ENCODE measurements around the gene ARMH3. TPM values are rescaled to one million over a fixed set of nuclear protein-coding genes. Genes with fewer than 3 reads are reported as not detected.

ARMH3 gene
- total RNA-seq, 1 donor, result 13.6 TPM

DNA sequence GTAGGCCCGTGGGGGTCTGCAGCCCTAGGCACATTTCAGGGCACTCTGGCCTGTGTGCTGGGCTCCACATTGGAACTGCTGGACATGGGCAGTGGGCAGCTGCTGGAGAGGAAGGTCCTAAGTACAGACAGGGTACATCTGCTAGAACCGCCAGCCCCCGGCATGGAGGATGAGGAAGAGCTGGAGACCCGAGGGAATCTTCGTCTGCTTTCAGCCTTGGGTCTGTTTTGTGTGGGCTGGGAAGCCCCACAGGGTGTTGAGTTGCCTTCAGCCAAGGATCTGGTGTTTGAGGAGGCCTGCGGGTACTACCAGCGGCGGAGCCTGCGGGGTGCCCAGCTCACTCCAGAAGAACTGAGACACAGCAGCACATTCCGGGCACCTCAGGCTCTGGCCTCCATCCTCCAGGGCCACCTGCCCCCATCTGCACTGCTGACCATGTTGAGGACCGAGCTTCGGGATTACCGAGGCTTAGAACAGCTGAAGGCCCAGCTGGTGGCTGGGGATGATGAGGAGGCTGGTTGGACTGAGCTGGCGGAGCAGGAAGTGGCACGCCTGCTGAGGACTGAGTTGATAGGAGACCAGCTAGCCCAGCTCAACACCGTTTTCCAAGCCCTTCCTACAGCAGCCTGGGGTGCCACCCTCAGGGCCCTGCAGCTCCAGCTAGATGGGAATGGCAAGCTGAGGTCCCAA lies 10.6 kb upstream of the ARMH3 start:
- peak overlapping the region; percentile 87 for H3K4me3 ChIP-seq (ENCODE audit: low read depth, low read length)
- DNase-seq (ENCODE audit: low read depth), result no peak
- TF ChIP-seq, protein P1, sequence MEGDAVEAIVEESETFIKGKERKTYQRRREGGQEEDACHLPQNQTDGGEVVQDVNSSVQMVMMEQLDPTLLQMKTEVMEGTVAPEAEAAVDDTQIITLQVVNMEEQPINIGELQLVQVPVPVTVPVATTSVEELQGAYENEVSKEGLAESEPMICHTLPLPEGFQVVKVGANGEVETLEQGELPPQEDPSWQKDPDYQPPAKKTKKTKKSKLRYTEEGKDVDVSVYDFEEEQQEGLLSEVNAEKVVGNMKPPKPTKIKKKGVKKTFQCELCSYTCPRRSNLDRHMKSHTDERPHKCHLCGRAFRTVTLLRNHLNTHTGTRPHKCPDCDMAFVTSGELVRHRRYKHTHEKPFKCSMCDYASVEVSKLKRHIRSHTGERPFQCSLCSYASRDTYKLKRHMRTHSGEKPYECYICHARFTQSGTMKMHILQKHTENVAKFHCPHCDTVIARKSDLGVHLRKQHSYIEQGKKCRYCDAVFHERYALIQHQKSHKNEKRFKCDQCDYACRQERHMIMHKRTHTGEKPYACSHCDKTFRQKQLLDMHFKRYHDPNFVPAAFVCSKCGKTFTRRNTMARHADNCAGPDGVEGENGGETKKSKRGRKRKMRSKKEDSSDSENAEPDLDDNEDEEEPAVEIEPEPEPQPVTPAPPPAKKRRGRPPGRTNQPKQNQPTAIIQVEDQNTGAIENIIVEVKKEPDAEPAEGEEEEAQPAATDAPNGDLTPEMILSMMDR (IDR thresholded peaks at IDR 0.05; ENCODE audit: insufficient read depth, low read length), result no peak

DNA sequence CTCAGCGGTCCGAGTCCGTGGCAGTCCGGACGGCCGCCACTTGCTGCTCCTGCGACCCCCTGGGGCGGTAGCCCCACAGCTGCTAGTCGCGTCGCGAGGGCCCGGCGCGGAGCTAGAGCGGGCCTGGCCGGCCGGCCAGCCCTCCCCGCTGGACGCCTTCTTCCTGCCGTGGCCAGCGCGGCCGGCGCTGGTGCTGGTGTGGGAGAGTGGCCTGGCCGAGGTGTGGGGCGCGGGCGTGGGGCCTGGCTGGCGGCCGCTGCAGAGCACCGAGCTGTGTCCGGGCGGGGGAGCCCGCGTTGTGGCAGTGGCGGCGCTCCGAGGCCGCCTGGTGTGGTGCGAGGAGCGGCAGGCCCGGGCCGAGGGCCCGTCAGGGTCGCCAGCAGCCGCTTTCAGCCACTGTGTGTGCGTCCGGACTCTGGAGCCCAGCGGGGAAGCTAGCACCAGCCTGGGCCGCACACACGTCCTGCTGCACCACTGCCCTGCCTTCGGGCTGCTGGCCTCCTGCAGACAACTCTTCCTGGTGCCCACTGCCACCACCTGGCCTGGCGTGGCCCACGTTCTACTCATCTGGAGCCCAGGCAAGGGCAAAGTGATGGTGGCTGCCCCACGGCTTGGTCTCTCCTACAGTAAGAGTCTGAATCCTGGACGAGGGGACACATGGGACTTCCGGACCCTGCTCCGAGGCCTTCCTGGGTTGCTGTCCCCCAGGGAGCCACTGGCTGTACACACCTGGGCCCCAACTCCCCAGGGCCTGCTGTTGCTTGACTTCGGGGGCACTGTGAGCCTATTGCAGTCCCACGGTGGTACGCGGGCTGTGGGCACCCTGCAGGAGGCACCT lies 9.8 kb upstream of the ARMH3 start:
- TF ChIP-seq, protein P1 (IDR thresholded peaks at IDR 0.05; ENCODE audit: insufficient read depth, low read length), result no peak
- peak overlapping the region; percentile 87 for H3K4me3 ChIP-seq (ENCODE audit: low read depth, low read length)
- no peak for DNase-seq (ENCODE audit: low read depth)

DNA sequence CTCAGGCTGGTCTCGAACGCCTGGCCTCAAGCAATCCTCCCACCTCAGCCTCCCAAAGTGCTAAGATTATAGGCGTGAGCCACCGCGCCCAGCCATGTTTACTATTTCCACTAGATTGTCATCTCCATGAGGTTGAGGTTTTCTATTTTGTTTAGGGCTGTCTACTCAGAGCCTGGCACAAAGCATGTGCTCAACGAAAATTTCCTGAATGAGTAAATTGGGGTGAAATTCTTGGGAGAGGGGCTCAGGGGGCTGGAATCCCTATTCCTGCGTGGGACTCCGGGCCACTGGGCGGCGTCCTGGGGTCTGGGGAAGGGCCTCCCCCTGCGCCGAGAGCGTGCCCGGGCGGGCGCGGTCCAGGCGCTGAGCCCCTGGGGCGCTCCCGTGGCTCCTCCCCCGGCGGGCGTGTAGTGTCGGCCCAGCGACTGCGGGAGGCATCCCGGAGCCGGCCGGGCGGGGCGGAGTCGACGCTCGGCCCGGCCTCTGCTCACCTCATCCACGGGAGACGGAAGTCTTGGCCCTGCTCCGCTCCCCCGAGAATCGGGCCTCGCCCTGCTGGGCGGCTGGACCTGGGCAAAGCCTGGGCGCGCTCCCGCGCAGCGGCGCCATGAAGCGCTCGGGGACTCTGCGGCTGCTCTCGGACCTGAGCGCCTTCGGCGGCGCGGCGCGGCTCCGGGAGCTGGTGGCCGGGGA lies 9.0 kb upstream of the ARMH3 start, which contains the start of gene HPS6:
Gene HPS6, plus strand, starts transcription at position 482 of the 693 bp plus-strand sequence. Its CDS starts 126 bp downstream, at position 608.
- TF ChIP-seq, protein P1 (IDR thresholded peaks at IDR 0.05; ENCODE audit: insufficient read depth, low read length), result no peak
- H3K4me3 ChIP-seq (ENCODE audit: low read depth, low read length), result peak within 1 kb of the TSS; percentile 87
- peak; percentile 83 for DNase-seq (ENCODE audit: low read depth)

DNA sequence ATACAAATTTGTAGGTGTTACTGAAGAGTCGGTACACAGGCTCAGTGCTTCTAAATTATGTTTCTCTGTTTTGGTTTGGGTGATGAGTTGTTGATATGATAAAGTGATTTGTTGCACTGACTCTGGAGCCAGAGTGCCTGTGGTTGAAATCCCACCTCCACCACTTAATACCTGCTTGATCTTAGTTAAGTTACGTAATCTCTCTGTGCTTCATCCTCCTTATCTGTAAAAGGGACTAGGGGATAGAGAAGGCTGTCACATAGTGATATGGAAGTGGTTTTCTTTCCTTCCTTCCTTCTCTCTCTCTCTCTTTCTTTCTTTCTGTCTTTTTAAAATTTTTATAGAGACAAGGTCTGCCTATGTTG lies 8.5 kb upstream of the ARMH3 start:
- H3K4me3 ChIP-seq (ENCODE audit: low read depth, low read length), result no peak overlapping the region
- TF ChIP-seq, protein P1 (IDR thresholded peaks at IDR 0.05; ENCODE audit: insufficient read depth, low read length), result no peak
- DNase-seq (ENCODE audit: low read depth), result no peak

DNA sequence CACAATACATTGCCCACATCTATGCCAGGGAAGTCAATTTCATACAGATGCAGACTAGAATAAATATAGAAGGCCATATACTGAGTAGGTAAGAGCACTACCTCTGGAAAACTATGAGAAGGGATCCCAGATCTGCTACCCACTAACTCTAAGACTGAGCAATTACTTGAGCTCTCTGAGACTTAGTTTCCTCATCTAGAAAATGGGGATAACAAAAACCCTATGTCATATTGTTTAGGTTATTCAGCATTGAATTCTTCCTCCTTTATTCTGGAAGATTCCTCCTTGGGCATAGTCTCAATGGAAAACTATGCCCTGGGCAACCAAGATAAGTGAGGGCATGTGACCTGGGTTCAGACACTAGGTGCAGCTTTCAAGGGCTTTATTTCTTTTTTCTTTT lies 4.0 kb upstream of the ARMH3 start:
- no peak for DNase-seq (ENCODE audit: low read depth)
- H3K4me3 ChIP-seq (ENCODE audit: low read depth, low read length), result no peak overlapping the region
- TF ChIP-seq, protein P1 (IDR thresholded peaks at IDR 0.05; ENCODE audit: insufficient read depth, low read length), result no peak

DNA sequence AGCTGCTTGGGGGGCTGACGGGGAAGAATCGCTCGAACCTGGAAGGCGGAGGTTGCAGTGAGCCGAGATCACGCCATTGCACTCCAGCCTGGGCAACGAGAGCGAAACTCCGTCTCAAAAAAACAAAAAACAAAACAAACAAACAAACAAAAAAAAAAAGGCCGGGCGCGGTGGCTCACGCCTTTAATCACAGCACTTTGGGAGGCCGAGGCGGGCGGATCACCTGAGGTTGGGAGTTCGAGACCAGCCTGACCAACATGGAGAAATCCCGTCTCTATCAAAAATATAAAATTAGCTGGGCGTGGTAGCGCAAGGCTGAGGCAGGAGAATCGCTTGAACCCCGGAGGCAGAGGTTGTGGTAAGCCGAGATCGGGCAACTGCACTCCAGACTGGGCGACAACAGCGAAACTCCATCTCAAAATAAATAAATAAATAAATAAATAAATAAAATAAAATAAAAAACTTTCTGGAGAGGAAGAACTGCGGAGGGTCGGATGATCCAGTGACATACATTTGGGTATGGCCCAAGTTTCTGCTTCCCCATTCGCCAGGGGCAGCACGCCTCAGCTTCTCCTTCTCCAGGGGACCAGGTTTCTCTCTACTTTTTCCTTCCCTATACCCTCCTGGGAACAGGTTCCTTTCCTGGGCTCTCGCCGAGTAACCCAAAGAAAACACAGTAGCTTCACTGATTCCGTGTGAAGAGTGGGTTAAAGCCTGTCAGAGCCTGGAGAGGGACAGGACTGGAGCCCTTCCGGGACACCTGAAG lies 909 bp downstream of the ARMH3 start:
- DNase-seq (ENCODE audit: low read depth), result peak; percentile 36
- H3K4me3 ChIP-seq (ENCODE audit: low read depth, low read length), result peak overlapping the region; percentile 92
